Stomach (tissue), 9 donors: ENCODE results near the gene JAKMIP1. TPM values are rescaled to one million over a fixed set of nuclear protein-coding genes. Genes with fewer than 3 reads are reported as not detected.

Experiments
- DNase-seq, 2 donors: peaks; one replicate each; pipeline versions ENCODE4 v3.0.0 to v3.0.0-alpha.2; 2013 to 2019
- H3K27ac ChIP-seq, 5 donors: fragments of 200-600 bp in 4 of 5; sonication (generic) in 4 of 5; one replicate each; pipeline ENCODE4 v1.5.1; 2013 to 2019; ENCODE audit warnings: mild to moderate bottlenecking in 1 of 5, moderate library complexity in 1 of 5
- H3K27me3 ChIP-seq, 3 donors: fragments of 200-600 bp; sonication (generic); one replicate each; pipeline ENCODE4 v1.5.1; 2017 to 2019; ENCODE audit warnings: mixed run types in 1 of 3
- H3K36me3 ChIP-seq, 4 donors: fragments of 200-600 bp; sonication (generic); 1 replicate in 3 of 4; 2 replicates in 1 of 4; pipeline ENCODE4 v1.5.1; 2016 to 2019
- H3K4me1 ChIP-seq, 4 donors: fragments of 200-600 bp; sonication (generic); one replicate each; pipeline ENCODE4 v1.5.1; 2016 to 2019
- H3K4me3 ChIP-seq, 4 donors: fragments of 200-600 bp; sonication (generic) in 3 of 4; one replicate each; pipeline ENCODE4 v1.5.1; 2016 to 2019; ENCODE audit warnings: mild to moderate bottlenecking in 1 of 4
- H3K9me3 ChIP-seq, 4 donors: fragments of 200-600 bp; sonication (generic); one replicate each; pipeline ENCODE4 v1.5.1; 2016 to 2019
- CTCF ChIP-seq, 7 experiments: fragments of 450-650 bp in 4 of 7; fragments of 200-600 bp in 3 of 7; sonication (generic) in 3 of 7; IDR thresholded peaks; one replicate each; pipeline ENCODE4 v1.5.1; 2016 to 2019; ENCODE audit warnings: antibody characterized with exemption in 7 of 7, control low read depth in 2 of 7, mild to moderate bottlenecking in 1 of 7
- EP300 ChIP-seq: sonication (generic); formaldehyde crosslinking; IDR thresholded peaks from one replicate; pipeline ENCODE4 v1.6.1; 2017; ENCODE audit warnings: antibody characterized with exemption
- POLR2A ChIP-seq, 4 donors: fragments of 450-650 bp; IDR thresholded peaks; one replicate each; pipeline ENCODE4 v1.6.1; 2016; ENCODE audit warnings: antibody characterized with exemption in 4 of 4, control low read depth in 2 of 4, mild to moderate bottlenecking in 1 of 4, moderate library complexity in 1 of 4
- POLR2AphosphoS5 ChIP-seq, 3 donors: sonication (generic); formaldehyde crosslinking; IDR thresholded peaks; one replicate each; pipeline ENCODE4 v1.6.1; 2016; ENCODE audit warnings: antibody characterized with exemption in 3 of 3
- WGBS, 5 donors: extraction: QIAGEN DNeasy Blood & Tissue Kit in 3 of 5; methylation state at CpG; one replicate each; pipeline versions ENCODE4 v1.1.5 to v1.1.7; 2013 to 2018; 5-methylcytosine and 5-hydroxymethylcytosine counted together
- intact Hi-C: fragments of 100-400 bp; cut with DNase I; formaldehyde crosslinking; loops from one replicate; pipeline ENCODE4 v1.15.1; 2023; ENCODE audit warnings: low total_unique reads
- polyA plus RNA-seq, 3 donors: library from polyadenylated mRNA; stranded (reverse); fragments of 200-250 nt; gene quantifications; one replicate each; pipeline ENCODE4 v1.2.3, GENCODE V29; 2013
- total RNA-seq, 5 donors: library from RNA; depleted of rRNA; stranded (reverse); fragments of >200 nt; gene quantifications; one replicate each; pipeline versions ENCODE4 v1.1.0 to v1.2.3, GENCODE V29; 2014 to 2016
- donor health status: healthy with polysubstance abuse.
- donor health status: Bipolar disorder and iron deficiency.
- donor health status: healthy.

The JAKMIP1 gene
- total and polyA plus RNA-seq, 8 donors = 0.18 to 10.3 (median 0.54) TPM; not detected in 2

GRCh38 chr4:6114601-6115000 lies 85.7 kb downstream of the JAKMIP1 start:
- 63 to 78% (median 75%) methylated on average over 7 of the region's 7 CpGs for WGBS, 5 donors

GRCh38 chr4:6114181-6114580 lies 86.2 kb downstream of the JAKMIP1 start:
- TF ChIP-seq EP300 = no peak
- TF ChIP-seq POLR2AphosphoS5 (IDR thresholded peaks at IDR 0.05) = no peak
- H3K9me3 ChIP-seq = no peaks in the 10 kb centered on the region

More at GRCh38 chr4:6114601-6115000, 85.7 kb downstream of the JAKMIP1 start:
- TF ChIP-seq EP300 (no peak), POLR2AphosphoS5 (IDR thresholded peaks at IDR 0.05) (no peak), CTCF (IDR thresholded peaks at IDR 0.05) (no peak), POLR2A (IDR thresholded peaks at IDR 0.05) (no peak)
- DNase-seq = no peak
- Histone ChIP-seq H3K4me3 (no peak overlapping the region), H3K36me3 (no peaks in the 10 kb centered on the region), H3K27me3 (peaks cover 0 to 28% (median 0%) of the 10 kb centered on the region in 3 donors), H3K27ac (no peak overlapping the region), H3K9me3 (no peaks in the 10 kb centered on the region), H3K4me1 (no peaks in the 10 kb centered on the region)
- intact Hi-C loops = no loop called here

GRCh38 chr4:6113641-6114040 lies 86.7 kb downstream of the JAKMIP1 start:
- H3K9me3 ChIP-seq = no peaks in the 10 kb centered on the region
- intact Hi-C loops = no loop called here
- no peak overlapping the region for H3K27ac ChIP-seq
- H3K4me1 ChIP-seq = no peaks in the 10 kb centered on the region
- no peak overlapping the region for H3K4me3 ChIP-seq
- no peaks in the 10 kb centered on the region for H3K36me3 ChIP-seq
- TF ChIP-seq POLR2A (IDR thresholded peaks at IDR 0.05) (no peak), EP300 (no peak), CTCF (IDR thresholded peaks at IDR 0.05) (no peak), POLR2AphosphoS5 (IDR thresholded peaks at IDR 0.05) (no peak)
- DNase-seq = peak in 1 of 2 donors; percentile 15
- WGBS, 5 donors = 80 to 88% (median 83%) methylated on average over 12 of the region's 12 CpGs
- H3K27me3 ChIP-seq = peaks cover 0 to 24% (median 0%) of the 10 kb centered on the region in 3 donors

More at GRCh38 chr4:6114181-6114580, 86.2 kb downstream of the JAKMIP1 start:
- 84 to 99% (median 94%) methylated on average over 3 of the region's 3 CpGs for WGBS, 5 donors
- no peak overlapping the region for H3K27ac ChIP-seq
- DNase-seq = peak in 1 of 2 donors; percentile 10
- H3K4me1 ChIP-seq = no peaks in the 10 kb centered on the region
- no peaks in the 10 kb centered on the region for H3K36me3 ChIP-seq
- H3K27me3 ChIP-seq = peaks cover 0 to 28% (median 0%) of the 10 kb centered on the region in 3 donors
- intact Hi-C loops = no loop called here
- no peak overlapping the region for H3K4me3 ChIP-seq

GRCh38 chr4:6112606-6113290 lies 87.6 kb downstream of the JAKMIP1 start:
- H3K4me1 ChIP-seq = no peaks in the 10 kb centered on the region
- TF ChIP-seq POLR2A (IDR thresholded peaks at IDR 0.05) (no peak), CTCF (IDR thresholded peaks at IDR 0.05) (no peak), POLR2AphosphoS5 (IDR thresholded peaks at IDR 0.05) (no peak), EP300 (no peak)
- H3K4me3 ChIP-seq = no peak overlapping the region
- peaks cover 0 to 18% (median 0%) of the 10 kb centered on the region in 3 donors for H3K27me3 ChIP-seq
- DNase-seq = peak in 1 of 2 donors; percentile 19
- no peak overlapping the region for H3K27ac ChIP-seq
- H3K36me3 ChIP-seq = no peaks in the 10 kb centered on the region
- intact Hi-C loops = no loop called here
- 74 to 86% (median 80%) methylated on average over 20 to 26 of the region's 26 CpGs for WGBS, 5 donors
- H3K9me3 ChIP-seq = no peaks in the 10 kb centered on the region
